HEK293 (cell line): Measurements from ENCODE around the gene RPL35.

ENCODE experiments used
- CTCF ChIA-PET: fragments of 350-600 bp; formaldehyde crosslinking; extraction: SDS; loops from one replicate; lab custom pipeline; 2021; ENCODE audit warnings: antibody characterized with exemption; lab: Yijun Ruan, JAX
- POLR2A ChIA-PET: fragments of 300-600 bp; formaldehyde crosslinking; extraction: SDS; loops from one replicate; lab custom pipeline; 2020; ENCODE audit warnings: antibody characterized with exemption, inconsistent platforms; lab: Yijun Ruan, JAX
- H3K27ac ChIP-seq: fragments of 200-500 bp; sonication (Bioruptor generic); 2 replicates; pipeline ENCODE4 v1.5.1; 2014; ENCODE audit warnings: low read depth, low read length, control low read depth, inconsistent platforms; ENCODE audit errors: extremely low read depth
- H3K36me3 ChIP-seq, 2 experiments: fragments of 200-500 bp in 1 of 2; sonication (Bioruptor generic) in 1 of 2; 1 replicate in 1 of 2; 2 replicates in 1 of 2; pipeline ENCODE4 v1.5.1; 2014 to 2017; ENCODE audit warnings: inconsistent platforms in 2 of 2, low read length in 2 of 2; ENCODE audit not compliant: control insufficient read depth in 2 of 2, insufficient read depth in 1 of 2
- H3K4me1 ChIP-seq: fragments of 200-500 bp; sonication (Bioruptor generic); 2 replicates; pipeline ENCODE4 v1.5.1; 2014; ENCODE audit warnings: mild to moderate bottlenecking, low read length, inconsistent platforms; ENCODE audit not compliant: control insufficient read depth, insufficient read depth
- H3K4me3 ChIP-seq: 2 replicates; pipeline ENCODE4 v1.5.1; 2011; ENCODE audit warnings: low read depth, mild to moderate bottlenecking, control low read depth, low read length, moderate library complexity
- H3K9me3 ChIP-seq: fragments of 200-500 bp; sonication (Bioruptor generic); 2 replicates; pipeline ENCODE4 v1.5.1; 2014; ENCODE audit warnings: low read depth, low read length, inconsistent platforms; ENCODE audit not compliant: control insufficient read depth, insufficient read depth
- BCL6B ChIP-seq: fragments of 450-650 bp; formaldehyde crosslinking; IDR thresholded peaks from 2 replicates; pipeline ENCODE4 v1.5.1; 2017; ENCODE audit warnings: missing biosample characterization, missing genetic modification characterization
- GLIS1 ChIP-seq: fragments of 450-650 bp; formaldehyde crosslinking; IDR thresholded peaks from 2 replicates; pipeline ENCODE4 v1.5.1; 2016; ENCODE audit warnings: missing biosample characterization, missing genetic modification characterization
- HOXA7 ChIP-seq: sonication (generic); formaldehyde crosslinking; IDR thresholded peaks from 2 replicates; pipeline ENCODE4 v1.8.1; 2022; ENCODE audit warnings: missing genetic modification reagents, borderline replicate concordance
- KLF1 ChIP-seq: fragments of 450-650 bp; formaldehyde crosslinking; IDR thresholded peaks from 2 replicates; pipeline ENCODE4 v1.5.1; 2016; ENCODE audit warnings: missing biosample characterization, missing genetic modification characterization
- KLF10 ChIP-seq: fragments of 450-650 bp; IDR thresholded peaks from 2 replicates; pipeline ENCODE4 v1.5.1; 2018; ENCODE audit warnings: missing biosample characterization, mild to moderate bottlenecking, missing genetic modification characterization
- RBAK ChIP-seq: fragments of 450-650 bp; formaldehyde crosslinking; IDR thresholded peaks from 2 replicates; pipeline ENCODE4 v1.5.1; 2016; ENCODE audit warnings: missing biosample characterization, missing genetic modification characterization
- REST ChIP-seq: fragments of 450-650 bp; formaldehyde crosslinking; IDR thresholded peaks from 2 replicates; pipeline ENCODE4 v1.5.1; 2016; ENCODE audit warnings: missing biosample characterization, missing genetic modification characterization
- SCRT1 ChIP-seq: fragments of 450-650 bp; formaldehyde crosslinking; IDR thresholded peaks from 2 replicates; pipeline ENCODE4 v1.5.1; 2016; ENCODE audit warnings: missing biosample characterization, missing genetic modification characterization, borderline replicate concordance
- SCRT2 ChIP-seq: fragments of 450-650 bp; formaldehyde crosslinking; IDR thresholded peaks from 2 replicates; pipeline ENCODE4 v1.5.1; 2016; ENCODE audit warnings: missing biosample characterization, missing genetic modification characterization
- ZBTB7A ChIP-seq: fragments of 450-650 bp; formaldehyde crosslinking; IDR thresholded peaks from 2 replicates; pipeline ENCODE4 v1.5.1; 2016; ENCODE audit warnings: low read depth, missing biosample characterization, missing genetic modification characterization
- ZEB2 ChIP-seq: fragments of 450-650 bp; formaldehyde crosslinking; IDR thresholded peaks from 2 replicates; pipeline ENCODE4 v1.5.1; 2016; ENCODE audit warnings: missing biosample characterization, missing genetic modification characterization
- ZNF132 ChIP-seq: fragments of 450-650 bp; formaldehyde crosslinking; IDR thresholded peaks from 2 replicates; pipeline ENCODE4 v1.5.1; 2017; ENCODE audit warnings: missing biosample characterization, missing genetic modification characterization, borderline replicate concordance
- ZNF140 ChIP-seq: fragments of 450-650 bp; formaldehyde crosslinking; IDR thresholded peaks from 2 replicates; pipeline ENCODE4 v1.5.1; 2016; ENCODE audit warnings: missing biosample characterization, missing genetic modification characterization
- ZNF18 ChIP-seq: fragments of 450-650 bp; formaldehyde crosslinking; IDR thresholded peaks from 2 replicates; pipeline ENCODE4 v1.5.1; 2016; ENCODE audit warnings: missing biosample characterization, missing genetic modification characterization
- ZNF221 ChIP-seq: fragments of 450-650 bp; formaldehyde crosslinking; IDR thresholded peaks from 2 replicates; pipeline ENCODE4 v1.5.1; 2017; ENCODE audit warnings: missing biosample characterization, missing genetic modification characterization, borderline replicate concordance
- ZNF223 ChIP-seq: fragments of 450-650 bp; formaldehyde crosslinking; IDR thresholded peaks from 2 replicates; pipeline ENCODE4 v1.5.1; 2016; ENCODE audit warnings: missing biosample characterization, missing genetic modification characterization
- ZNF266 ChIP-seq: fragments of 450-650 bp; formaldehyde crosslinking; IDR thresholded peaks from 2 replicates; pipeline ENCODE4 v1.5.1; 2016; ENCODE audit warnings: missing biosample characterization, missing genetic modification characterization, low read depth
- ZNF341 ChIP-seq: fragments of 450-650 bp; formaldehyde crosslinking; IDR thresholded peaks from 2 replicates; pipeline ENCODE4; 2016; ENCODE audit warnings: low read depth, missing biosample characterization, missing genetic modification characterization
- ZNF394 ChIP-seq: fragments of 450-650 bp; formaldehyde crosslinking; IDR thresholded peaks from 2 replicates; pipeline ENCODE4 v1.5.1; 2016; ENCODE audit warnings: missing biosample characterization, missing genetic modification characterization, mild to moderate bottlenecking, moderate library complexity, borderline replicate concordance
- ZNF404 ChIP-seq: fragments of 450-650 bp; formaldehyde crosslinking; IDR thresholded peaks from 2 replicates; pipeline ENCODE4 v1.5.1; 2017; ENCODE audit warnings: missing biosample characterization, missing genetic modification characterization
- ZNF621 ChIP-seq: fragments of 450-650 bp; formaldehyde crosslinking; IDR thresholded peaks from 2 replicates; pipeline ENCODE4 v1.5.1; 2017; ENCODE audit warnings: missing biosample characterization, missing genetic modification characterization
- ZNF692 ChIP-seq: fragments of 450-650 bp; formaldehyde crosslinking; IDR thresholded peaks from 2 replicates; pipeline ENCODE4 v1.5.1; 2016; ENCODE audit warnings: missing biosample characterization, missing genetic modification characterization
- ZNF704 ChIP-seq: fragments of 450-650 bp; formaldehyde crosslinking; IDR thresholded peaks from 2 replicates; pipeline ENCODE4 v1.5.1; 2016; ENCODE audit warnings: missing biosample characterization, missing genetic modification characterization
- ZSCAN5A ChIP-seq: fragments of 450-650 bp; formaldehyde crosslinking; IDR thresholded peaks from 2 replicates; pipeline ENCODE4 v1.5.1; 2016; ENCODE audit warnings: missing biosample characterization, missing genetic modification characterization

The RPL35 gene

GRCh38 chr9:124870723-124871122 lies 9.0 kb upstream of the RPL35 start:
- peak overlapping the region; percentile 91 for H3K4me3 ChIP-seq
- ChIA-PET POLR2A (interaction anchor here (1.2 to 2.7 kb wide), 4 partner anchors 9 to 100 kb away, joined by 3 to 17 read pairs (median 8); partner anchors contain the start of genes ARPC5L, NR6A1 and RPL35), CTCF (interaction anchor here (1.2 to 1.7 kb wide), 3 partner anchors 15 to 252 kb away, joined by 3 to 6 read pairs (median 5); no protein-coding TSS in a partner anchor)
- peaks cover 4% of the 10 kb centered on the region; the same call in 1 of the 2 replicates for H3K4me1 ChIP-seq
- TF ChIP-seq HOXA7: no peak
- no peak for TF ChIP-seq KLF1 (tag by site-specific recombination)
- no peak for TF ChIP-seq GLIS1 (tag by site-specific recombination)
- TF ChIP-seq BCL6B: no peak
- TF ChIP-seq REST: peak; percentile 79
- H3K27ac ChIP-seq: peak overlapping the region; percentile 78; the same call in 1 of the 2 replicates
- H3K9me3 ChIP-seq: no peaks in the 10 kb centered on the region
- peaks cover 8 to 51% of the 10 kb centered on the region in 2 experiments; a peak in 2 of 3 replicates for H3K36me3 ChIP-seq

- CTCF ChIA-PET: interaction anchor here (1.2 to 1.7 kb wide), 3 partner anchors 14 to 252 kb away, joined by 3 to 6 read pairs (median 5); no protein-coding TSS in a partner anchor
- H3K4me3 ChIP-seq: peak overlapping the region; percentile 91
- peaks cover 8 to 44% of the 10 kb centered on the region in 2 experiments; a peak in 2 of 3 replicates for H3K36me3 ChIP-seq
- peaks cover 4% of the 10 kb centered on the region; the same call in 1 of the 2 replicates for H3K4me1 ChIP-seq
- H3K27ac ChIP-seq: peak overlapping the region; percentile 78
- H3K9me3 ChIP-seq: no peaks in the 10 kb centered on the region
- POLR2A ChIA-PET: interaction anchor here (0.6 to 2.7 kb wide), 5 partner anchors 9 to 371 kb away, joined by 3 to 17 read pairs (median 5); partner anchors contain the start of genes ARPC5L, HSPA5, NR6A1 and RPL35
- TF ChIP-seq ZNF621 (tag by site-specific recombination): no peak
- peak; percentile 63 for TF ChIP-seq SCRT2 (tag by site-specific recombination)
- TF ChIP-seq ZEB2 (tag by site-specific recombination): no peak
- no peak for TF ChIP-seq KLF10 (tag by site-specific recombination)
- TF ChIP-seq ZBTB7A (tag by site-specific recombination): no peak
- no peak for TF ChIP-seq ZNF221 (tag by site-specific recombination)
- TF ChIP-seq ZNF341 (tag by site-specific recombination): peak; percentile 97
- TF ChIP-seq ZNF394 (tag by site-specific recombination): no peak
- TF ChIP-seq ZNF704 (tag by site-specific recombination): no peak
- TF ChIP-seq SCRT1 (tag by site-specific recombination): peak; percentile 14; the same call in 1 of the 2 replicates
- no peak for TF ChIP-seq ZNF404 (tag by site-specific recombination)
- TF ChIP-seq ZNF132 (tag by site-specific recombination): no peak
- TF ChIP-seq ZNF18: peak; percentile 78
- no peak for TF ChIP-seq ZNF692 (tag by site-specific recombination)
- no peak for TF ChIP-seq ZSCAN5A (tag by site-specific recombination)
- no peak for TF ChIP-seq ZNF140 (tag by site-specific recombination)
- TF ChIP-seq RBAK: no peak
- no peak for TF ChIP-seq ZNF223
- TF ChIP-seq ZNF266 (tag by site-specific recombination): no peak
These were observed 8.3 kb upstream of the RPL35 start for GRCh38 chr9:124869986-124870560.
